ENCODE results near the gene LAMC2. TPM values are rescaled to one million over a fixed set of nuclear protein-coding genes. Genes with fewer than 3 reads are reported as not detected.

The LAMC2 gene
- total and polyA plus RNA-seq, 2 of the 8 experiments (the other 6 are each of a cell fraction or from before 2014, with no cell fraction given): 4.6 to 12.9 TPM

DNA sequence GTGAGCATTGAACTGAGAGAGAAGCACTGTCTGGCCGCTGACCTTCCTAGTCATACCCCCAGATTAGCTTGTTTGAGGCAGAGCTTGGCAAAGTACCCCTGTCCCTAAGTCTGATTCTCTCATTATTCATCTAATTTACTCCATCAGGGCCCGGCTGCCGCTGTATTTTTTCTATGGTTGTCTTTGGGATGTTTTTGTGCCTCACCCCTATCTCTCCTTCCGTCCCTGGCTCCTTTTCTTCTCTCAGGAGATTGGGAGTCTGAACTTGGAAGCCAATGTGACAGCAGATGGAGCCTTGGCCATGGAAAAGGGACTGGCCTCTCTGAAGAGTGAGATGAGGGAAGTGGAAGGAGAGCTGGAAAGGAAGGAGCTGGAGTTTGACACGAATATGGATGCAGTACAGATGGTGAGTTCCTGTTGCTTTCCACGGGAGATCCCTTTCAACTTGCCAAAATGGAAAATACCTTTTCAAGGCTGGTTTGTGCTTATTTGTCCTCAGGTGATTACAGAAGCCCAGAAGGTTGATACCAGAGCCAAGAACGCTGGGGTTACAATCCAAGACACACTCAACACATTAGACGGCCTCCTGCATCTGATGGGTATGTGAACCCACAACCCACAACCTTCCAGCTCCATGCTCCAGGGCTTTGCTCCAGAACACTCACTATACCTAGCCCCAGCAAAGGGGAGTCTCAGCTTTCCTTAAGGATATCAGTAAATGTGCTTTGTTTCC, 53.9 kb downstream of the LAMC2 start (continued):
- TF ChIP-seq HDAC2 (IDR thresholded peaks at IDR 0.05; ENCODE audit: borderline replicate concordance in 1 of 2, low read depth in 2 of 2, low read length in 2 of 2) (no peak), POU5F1 (IDR thresholded peaks at IDR 0.05; ENCODE audit: low read depth, low read length) (no peak), RNF2 (IDR thresholded peaks at IDR 0.05; ENCODE audit: borderline replicate concordance, low read depth, low read length, missing control alignments, poor library complexity, severe bottlenecking) (no peak), ZNF274 (IDR thresholded peaks at IDR 0.05; ENCODE audit: borderline replicate concordance, extremely low read depth, low read length) (no peak), TBP (IDR thresholded peaks at IDR 0.05; ENCODE audit: low read depth, low read length) (no peak)
- TF ChIP-seq, protein P1, sequence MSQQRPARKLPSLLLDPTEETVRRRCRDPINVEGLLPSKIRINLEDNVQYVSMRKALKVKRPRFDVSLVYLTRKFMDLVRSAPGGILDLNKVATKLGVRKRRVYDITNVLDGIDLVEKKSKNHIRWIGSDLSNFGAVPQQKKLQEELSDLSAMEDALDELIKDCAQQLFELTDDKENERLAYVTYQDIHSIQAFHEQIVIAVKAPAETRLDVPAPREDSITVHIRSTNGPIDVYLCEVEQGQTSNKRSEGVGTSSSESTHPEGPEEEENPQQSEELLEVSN (IDR thresholded peaks at IDR 0.05): no peak
